ENCODE results near the gene SBF2. TPM values are rescaled to one million over a fixed set of nuclear protein-coding genes. Genes with fewer than 3 reads are reported as not detected.

The SBF2 gene
- total RNA-seq, 4 donors from 2014 or later, result 42.3 to 106 (median 45.3) TPM

DNA sequence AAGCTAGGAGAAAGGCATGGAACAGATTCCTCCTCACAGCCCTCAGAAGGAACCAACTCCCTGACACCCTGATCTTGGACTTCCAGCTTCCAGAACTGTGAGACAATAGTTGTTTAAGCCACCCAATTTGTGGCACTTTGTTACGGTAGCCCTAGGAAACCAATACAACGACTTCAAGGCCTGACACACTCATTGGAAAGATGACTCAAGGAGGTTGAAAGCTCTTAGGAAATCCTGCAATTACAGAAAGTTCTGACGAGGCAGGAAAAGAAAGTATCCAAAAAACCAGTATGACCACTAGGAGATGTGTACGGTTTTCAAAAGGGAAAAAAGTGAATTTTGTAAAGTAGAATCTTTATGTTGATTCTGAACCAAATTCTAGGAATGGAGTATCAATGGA lies 468.7 kb downstream of the SBF2 start:
- H3K9me3 ChIP-seq, result no peaks in the 10 kb centered on the region
- no peak for DNase-seq (ENCODE audit: low spot score in 2 of 2)
- no peak overlapping the region for H3K27ac ChIP-seq
- peaks cover 13% of the 10 kb centered on the region for H3K4me1 ChIP-seq
- peaks cover 5% of the 10 kb centered on the region for H3K36me3 ChIP-seq
- WGBS, result 78% methylated on average over 4 of the region's 4 CpGs
- H3K27me3 ChIP-seq, result no peaks in the 10 kb centered on the region
- TF ChIP-seq, protein P1, sequence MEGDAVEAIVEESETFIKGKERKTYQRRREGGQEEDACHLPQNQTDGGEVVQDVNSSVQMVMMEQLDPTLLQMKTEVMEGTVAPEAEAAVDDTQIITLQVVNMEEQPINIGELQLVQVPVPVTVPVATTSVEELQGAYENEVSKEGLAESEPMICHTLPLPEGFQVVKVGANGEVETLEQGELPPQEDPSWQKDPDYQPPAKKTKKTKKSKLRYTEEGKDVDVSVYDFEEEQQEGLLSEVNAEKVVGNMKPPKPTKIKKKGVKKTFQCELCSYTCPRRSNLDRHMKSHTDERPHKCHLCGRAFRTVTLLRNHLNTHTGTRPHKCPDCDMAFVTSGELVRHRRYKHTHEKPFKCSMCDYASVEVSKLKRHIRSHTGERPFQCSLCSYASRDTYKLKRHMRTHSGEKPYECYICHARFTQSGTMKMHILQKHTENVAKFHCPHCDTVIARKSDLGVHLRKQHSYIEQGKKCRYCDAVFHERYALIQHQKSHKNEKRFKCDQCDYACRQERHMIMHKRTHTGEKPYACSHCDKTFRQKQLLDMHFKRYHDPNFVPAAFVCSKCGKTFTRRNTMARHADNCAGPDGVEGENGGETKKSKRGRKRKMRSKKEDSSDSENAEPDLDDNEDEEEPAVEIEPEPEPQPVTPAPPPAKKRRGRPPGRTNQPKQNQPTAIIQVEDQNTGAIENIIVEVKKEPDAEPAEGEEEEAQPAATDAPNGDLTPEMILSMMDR (IDR thresholded peaks at IDR 0.05), result no peak
- TF ChIP-seq EP300 (IDR thresholded peaks at IDR 0.05) (no peak), POLR2AphosphoS5 (IDR thresholded peaks at IDR 0.05) (no peak), POLR2A (IDR thresholded peaks at IDR 0.05) (no peak)
- H3K4me3 ChIP-seq, result no peak overlapping the region

DNA sequence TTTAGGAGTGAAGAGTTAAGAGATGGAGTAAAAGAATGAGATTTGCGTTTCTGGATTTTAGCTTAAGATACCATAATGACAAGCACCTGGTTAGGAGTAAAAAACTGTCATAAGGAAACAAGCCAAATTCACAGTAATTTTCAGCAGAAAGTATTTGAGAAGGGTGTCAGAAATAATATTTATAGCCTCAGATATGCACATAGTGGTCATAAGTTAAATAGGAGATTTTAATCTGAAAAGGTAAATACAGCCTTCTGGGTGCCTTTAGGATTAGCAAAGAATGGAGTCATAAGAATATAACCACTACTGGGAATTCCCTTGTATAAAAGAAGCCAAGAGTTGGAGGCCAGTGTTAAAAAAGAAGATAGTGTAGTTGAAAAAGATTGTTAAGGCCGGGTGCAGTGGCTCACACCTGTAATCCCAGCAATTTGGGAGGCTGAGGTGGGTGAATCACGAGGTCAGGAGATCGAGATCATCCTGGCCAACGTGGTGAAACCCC lies 470.1 kb downstream of the SBF2 start:
- TF ChIP-seq, protein P1 (IDR thresholded peaks at IDR 0.05), result no peak
- TF ChIP-seq POLR2AphosphoS5 (IDR thresholded peaks at IDR 0.05) (no peak), POLR2A (IDR thresholded peaks at IDR 0.05) (no peak), EP300 (IDR thresholded peaks at IDR 0.05) (no peak)
- no peaks in the 10 kb centered on the region for H3K9me3 ChIP-seq
- H3K27me3 ChIP-seq, result no peaks in the 10 kb centered on the region
- DNase-seq (ENCODE audit: low spot score in 2 of 2), result no peak
- H3K4me3 ChIP-seq, result no peak overlapping the region
- no peak overlapping the region for H3K27ac ChIP-seq
- WGBS, result 77% methylated on average over 5 of the region's 5 CpGs
- H3K4me1 ChIP-seq, result peaks cover 15% of the 10 kb centered on the region
- peaks cover 5% of the 10 kb centered on the region for H3K36me3 ChIP-seq

- TF ChIP-seq EP300 (IDR thresholded peaks at IDR 0.05) (no peak), POLR2AphosphoS5 (IDR thresholded peaks at IDR 0.05) (no peak), POLR2A (IDR thresholded peaks at IDR 0.05) (no peak)
- TF ChIP-seq, protein P1 (IDR thresholded peaks at IDR 0.05), result no peak
- H3K9me3 ChIP-seq, result no peaks in the 10 kb centered on the region
- H3K4me1 ChIP-seq, result peaks cover 15% of the 10 kb centered on the region
- H3K4me3 ChIP-seq, result no peak overlapping the region
- H3K27ac ChIP-seq, result no peak overlapping the region
- no peak for DNase-seq (ENCODE audit: low spot score in 2 of 2)
- no peaks in the 10 kb centered on the region for H3K27me3 ChIP-seq
- 72% methylated on average over 2 of the region's 2 CpGs for WGBS
- H3K36me3 ChIP-seq, result peaks cover 5% of the 10 kb centered on the region
Observed at GRCh38 chr11:9823439-9823838, 470.6 kb downstream of the SBF2 start.

GRCh38 chr11:9821008-9821752 lies 472.8 kb downstream of the SBF2 start:
- no peaks in the 10 kb centered on the region for H3K9me3 ChIP-seq
- no peaks in the 10 kb centered on the region for H3K36me3 ChIP-seq
- H3K27me3 ChIP-seq, result no peaks in the 10 kb centered on the region
- TF ChIP-seq, protein P1 (IDR thresholded peaks at IDR 0.05), result no peak
- TF ChIP-seq POLR2AphosphoS5 (IDR thresholded peaks at IDR 0.05) (no peak), POLR2A (IDR thresholded peaks at IDR 0.05) (no peak), EP300 (IDR thresholded peaks at IDR 0.05) (no peak)
- WGBS, result 53% methylated on average over 7 of the region's 7 CpGs
- no peak overlapping the region for H3K4me3 ChIP-seq
- H3K27ac ChIP-seq, result peak overlapping the region; percentile 13
- H3K4me1 ChIP-seq, result peaks cover 15% of the 10 kb centered on the region
- DNase-seq (ENCODE audit: low spot score in 2 of 2), result no peak

- peaks cover 19% of the 10 kb centered on the region for H3K4me1 ChIP-seq
- H3K27ac ChIP-seq, result no peak overlapping the region
- no peak overlapping the region for H3K4me3 ChIP-seq
- WGBS, result 11% methylated on average over 1 of the region's 1 CpG
- H3K27me3 ChIP-seq, result no peaks in the 10 kb centered on the region
- TF ChIP-seq POLR2AphosphoS5 (IDR thresholded peaks at IDR 0.05) (no peak), EP300 (IDR thresholded peaks at IDR 0.05) (no peak), POLR2A (IDR thresholded peaks at IDR 0.05) (no peak)
- TF ChIP-seq, protein P1 (IDR thresholded peaks at IDR 0.05), result no peak
- H3K9me3 ChIP-seq, result no peaks in the 10 kb centered on the region
- H3K36me3 ChIP-seq, result no peaks in the 10 kb centered on the region
- no peak for DNase-seq (ENCODE audit: low spot score in 2 of 2)
Observed at GRCh38 chr11:9820260-9820659, 473.8 kb downstream of the SBF2 start.
